CD14-positive monocyte (primary cell): Measurements from ENCODE around the gene MRPL30. TPM values are rescaled to one million over a fixed set of nuclear protein-coding genes. Genes with fewer than 3 reads are reported as not detected.
A peak's percentile ranks its signal among the peaks of the same experiment; 100 is the strongest.

Experiments
- DNase-seq, 3 donors: peaks; one replicate each; pipeline ENCODE4 v3.0.0-alpha.2; 2011 to 2022
- H2AFZ ChIP-seq: 2 replicates; pipeline ENCODE4 v1.6.0; 2012; ENCODE audit warnings: mild to moderate bottlenecking, low read depth, low read length, inconsistent platforms; ENCODE audit not compliant: insufficient read depth, poor library complexity, severe bottlenecking
- H3K27ac ChIP-seq, 2 donors: 1 replicate in 1 of 2; 2 replicates in 1 of 2; pipeline ENCODE4 v1.5.1; 2012 to 2013; ENCODE audit warnings: low read length in 2 of 2, control low read depth in 1 of 2, inconsistent platforms in 1 of 2, low read depth in 1 of 2, mild to moderate bottlenecking in 1 of 2
- H3K27me3 ChIP-seq, 2 donors: one replicate each; pipeline versions ENCODE4 v1.6.0 to v1.6.1; 2011 to 2013; ENCODE audit warnings: low read length in 2 of 2; ENCODE audit not compliant: control insufficient read depth in 2 of 2, insufficient read depth in 2 of 2
- H3K36me3 ChIP-seq, 2 donors: replicated peaks in 1 of 2; 1 replicate in 1 of 2; 2 replicates in 1 of 2; pipeline versions ENCODE4 v1.5.1 to v1.6.1; 2012 to 2013; ENCODE audit warnings: low read length in 2 of 2, control low read depth in 1 of 2, inconsistent platforms in 1 of 2, mild to moderate bottlenecking in 1 of 2; ENCODE audit not compliant: insufficient read depth in 2 of 2, control insufficient read depth in 1 of 2
- H3K4me1 ChIP-seq, 2 donors: 1 replicate in 1 of 2; 2 replicates in 1 of 2; pipeline versions ENCODE4 v1.5.1 to v1.6.1; 2012 to 2013; ENCODE audit warnings: low read length in 2 of 2, control low read depth in 1 of 2, inconsistent platforms in 1 of 2, mild to moderate bottlenecking in 1 of 2, moderate library complexity in 1 of 2; ENCODE audit not compliant: insufficient read depth in 2 of 2, control insufficient read depth in 1 of 2
- H3K4me2 ChIP-seq: replicated peaks from 2 replicates; pipeline ENCODE3; 2012; ENCODE audit warnings: low read length, moderate library complexity, mild to moderate bottlenecking; ENCODE audit not compliant: poor library complexity, severe bottlenecking; ENCODE audit errors: extremely low read depth
- H3K4me3 ChIP-seq, 3 experiments: fragments of 200-600 bp in 1 of 3; sonication (generic) in 1 of 3; replicated peaks in 1 of 3; 1 replicate in 2 of 3; 2 replicates in 1 of 3; pipeline ENCODE4 v1.5.1; 2011 to 2013; ENCODE audit warnings: low read length in 3 of 3, mild to moderate bottlenecking in 3 of 3, control low read depth in 2 of 3, low read depth in 2 of 3, inconsistent platforms in 1 of 3, moderate library complexity in 1 of 3
- H3K79me2 ChIP-seq: 2 replicates; pipeline ENCODE4 v1.6.0; 2012; ENCODE audit warnings: mild to moderate bottlenecking, control low read depth, inconsistent platforms, low read length, moderate library complexity; ENCODE audit not compliant: insufficient read depth
- H3K9ac ChIP-seq: 2 replicates; pipeline ENCODE4 v1.6.0; 2017; ENCODE audit warnings: low read length, mild to moderate bottlenecking; ENCODE audit not compliant: insufficient read depth, poor library complexity, severe bottlenecking
- H3K9me3 ChIP-seq, 2 donors: replicated peaks in 1 of 2; 1 replicate in 1 of 2; 2 replicates in 1 of 2; pipeline versions ENCODE4 v1.5.1 to v1.6.1; 2012 to 2013; ENCODE audit warnings: low read length in 2 of 2, control low read depth in 1 of 2; ENCODE audit not compliant: control insufficient read depth in 1 of 2, insufficient read depth in 1 of 2
- H4K20me1 ChIP-seq: 2 replicates; pipeline ENCODE4 v1.6.0; 2012; ENCODE audit warnings: mild to moderate bottlenecking, low read length, control low read depth, moderate library complexity; ENCODE audit not compliant: insufficient read depth
- H3K27ac Mint-ChIP-seq, 7 donors: one replicate each; pipeline ENCODE4 v1.8.0; 2020; ENCODE audit warnings: mild to moderate bottlenecking in 7 of 7, mixed read lengths in 7 of 7, moderate library complexity in 6 of 7, inconsistent platforms in 2 of 7
- H3K27me3 Mint-ChIP-seq, 3 donors: one replicate each; pipeline ENCODE4 v1.8.0; 2021 to 2022; ENCODE audit warnings: low read depth in 3 of 3, mild to moderate bottlenecking in 3 of 3, mixed read lengths in 3 of 3, moderate library complexity in 3 of 3, inconsistent platforms in 1 of 3
- H3K36me3 Mint-ChIP-seq, 2 donors: one replicate each; pipeline ENCODE4 v1.8.0; 2020; ENCODE audit warnings: mixed read lengths in 2 of 2, inconsistent platforms in 1 of 2, mild to moderate bottlenecking in 1 of 2
- H3K4me1 Mint-ChIP-seq: one replicate; pipeline ENCODE4 v1.8.0; 2020; ENCODE audit warnings: mild to moderate bottlenecking, mixed read lengths
- H3K4me3 Mint-ChIP-seq, 2 donors: one replicate each; pipeline ENCODE4 v1.8.0; 2020; ENCODE audit warnings: mild to moderate bottlenecking in 2 of 2, mixed read lengths in 2 of 2, moderate library complexity in 1 of 2
- H3K9me3 Mint-ChIP-seq, 7 donors: one replicate each; pipeline ENCODE4 v1.8.0; 2020 to 2022; ENCODE audit warnings: mixed read lengths in 7 of 7, mild to moderate bottlenecking in 6 of 7, moderate library complexity in 6 of 7, inconsistent platforms in 2 of 7
- CTCF ChIP-seq: fragments of 200-600 bp; IDR thresholded peaks from one replicate; pipeline ENCODE4 v1.8.0; 2022; ENCODE audit warnings: antibody characterized with exemption, mild to moderate bottlenecking
- WGBS: methylation state at CpG from one replicate; pipeline ENCODE4 v1.1.5; 2013; ENCODE audit warnings: missing lambda C conversion rate; ENCODE audit not compliant: insufficient coverage; 5-methylcytosine and 5-hydroxymethylcytosine counted together
- intact Hi-C, 2 donors: fragments of 100-400 bp; cut with micrococcal nuclease; formaldehyde crosslinking; loops; one replicate each; pipeline versions ENCODE4 v1.15.0 to v1.15.1; 2023
- polyA plus RNA-seq, 3 donors: library from polyadenylated mRNA; depleted of rRNA in 1 of 3; unstranded in 2 of 3; stranded (reverse) in 1 of 3; fragments of 300-500 nt in 2 of 3; fragments of >200 nt in 1 of 3; fragmentation: Illumina TruSeq in 2 of 3; gene quantifications; 1 replicate in 2 of 3; 2 replicates in 1 of 3; pipeline ENCODE4 v1.2.3, GENCODE V29; 2012 to 2021

The MRPL30 gene
- polyA plus RNA-seq, 3 donors, result 6.3 to 14.2 (median 9.7) TPM

- no peak for DNase-seq
- Histone ChIP-seq H3K27me3 (no peaks in the 10 kb centered on the region), H4K20me1 (no peaks in the 10 kb centered on the region), H3K9me3 (peaks cover 9 to 14% of the 10 kb centered on the region in 2 donors), H3K4me3 (no peak overlapping the region), H3K79me2 (no peaks in the 10 kb centered on the region), H3K36me3 (peaks cover 10 to 15% of the 10 kb centered on the region in 2 donors), H3K4me1 (no peaks in the 10 kb centered on the region), H3K27ac (no peak overlapping the region), H2AFZ (no peak overlapping the region), H3K9ac (no peak overlapping the region), H3K4me2 (no peak overlapping the region)
- TF ChIP-seq CTCF, result peak; percentile 16
- peak overlapping the region in 2 of 7 donors; percentile 26 to 61 for H3K27ac Mint-ChIP-seq
- H3K4me3 Mint-ChIP-seq, result no peak overlapping the region
- peaks cover 4 to 24% (median 20%) of the 10 kb centered on the region in 7 donors for H3K9me3 Mint-ChIP-seq
- peaks cover 9% of the 10 kb centered on the region for H3K4me1 Mint-ChIP-seq
- 84% methylated on average over 3 of the region's 4 CpGs for WGBS
- peaks cover 0 to 1% (median 0%) of the 10 kb centered on the region in 3 donors for H3K27me3 Mint-ChIP-seq
- intact Hi-C loops, result no loop called here
- peaks cover 11 to 17% of the 10 kb centered on the region in 2 donors for H3K36me3 Mint-ChIP-seq
These were observed 21.1 kb downstream of the MRPL30 start for GRCh38 chr2:99201959-99202678.

GRCh38 chr2:99205491-99205890 is 24.5 kb downstream of the MRPL30 start:
- WGBS, result 95% methylated on average over 4 of the region's 5 CpGs
- no peak overlapping the region for H3K27ac ChIP-seq
- intact Hi-C loops, result no loop called here
- H3K27ac Mint-ChIP-seq, result no peak overlapping the region
- H3K9me3 ChIP-seq, result peaks cover 9 to 14% of the 10 kb centered on the region in 2 donors
- H3K4me3 ChIP-seq, result no peak overlapping the region
- H4K20me1 ChIP-seq, result no peaks in the 10 kb centered on the region
- H3K4me1 ChIP-seq, result no peaks in the 10 kb centered on the region
- H2AFZ ChIP-seq, result no peak overlapping the region
- peaks cover 7 to 29% (median 22%) of the 10 kb centered on the region in 7 donors for H3K9me3 Mint-ChIP-seq
- H3K36me3 Mint-ChIP-seq, result peaks cover 4 to 20% of the 10 kb centered on the region in 2 donors
- H3K27me3 ChIP-seq, result no peaks in the 10 kb centered on the region
- no peak overlapping the region for H3K4me3 Mint-ChIP-seq
- H3K4me1 Mint-ChIP-seq, result no peaks in the 10 kb centered on the region
- no peaks in the 10 kb centered on the region for H3K79me2 ChIP-seq
- no peak overlapping the region for H3K9ac ChIP-seq
- H3K4me2 ChIP-seq, result no peak overlapping the region
- no peak for DNase-seq
- no peaks in the 10 kb centered on the region for H3K36me3 ChIP-seq
- H3K27me3 Mint-ChIP-seq, result peaks cover 0 to 2% (median 1%) of the 10 kb centered on the region in 3 donors
- TF ChIP-seq CTCF, result no peak
